Thyroid gland (tissue), 4 donors: Measurements from ENCODE around the gene MAD2L2.

Source experiments
- POLR2A ChIP-seq, 2 donors: fragments of 450-650 bp; IDR thresholded peaks; one replicate each; pipeline ENCODE4 v1.6.1; 2017; ENCODE audit warnings: antibody characterized with exemption in 2 of 2, mild to moderate bottlenecking in 2 of 2, moderate library complexity in 1 of 2
- TF ChIP-seq, protein P1 (sequence below), 6 experiments: fragments of 200-600 bp in 3 of 6; fragments of 450-650 bp in 3 of 6; sonication (generic) in 3 of 6; IDR thresholded peaks; one replicate each; pipeline ENCODE4 v1.5.1; 2016 to 2019; ENCODE audit warnings: antibody characterized with exemption in 6 of 6, mild to moderate bottlenecking in 2 of 6, inconsistent platforms in 1 of 6, moderate library complexity in 1 of 6

DNA sequence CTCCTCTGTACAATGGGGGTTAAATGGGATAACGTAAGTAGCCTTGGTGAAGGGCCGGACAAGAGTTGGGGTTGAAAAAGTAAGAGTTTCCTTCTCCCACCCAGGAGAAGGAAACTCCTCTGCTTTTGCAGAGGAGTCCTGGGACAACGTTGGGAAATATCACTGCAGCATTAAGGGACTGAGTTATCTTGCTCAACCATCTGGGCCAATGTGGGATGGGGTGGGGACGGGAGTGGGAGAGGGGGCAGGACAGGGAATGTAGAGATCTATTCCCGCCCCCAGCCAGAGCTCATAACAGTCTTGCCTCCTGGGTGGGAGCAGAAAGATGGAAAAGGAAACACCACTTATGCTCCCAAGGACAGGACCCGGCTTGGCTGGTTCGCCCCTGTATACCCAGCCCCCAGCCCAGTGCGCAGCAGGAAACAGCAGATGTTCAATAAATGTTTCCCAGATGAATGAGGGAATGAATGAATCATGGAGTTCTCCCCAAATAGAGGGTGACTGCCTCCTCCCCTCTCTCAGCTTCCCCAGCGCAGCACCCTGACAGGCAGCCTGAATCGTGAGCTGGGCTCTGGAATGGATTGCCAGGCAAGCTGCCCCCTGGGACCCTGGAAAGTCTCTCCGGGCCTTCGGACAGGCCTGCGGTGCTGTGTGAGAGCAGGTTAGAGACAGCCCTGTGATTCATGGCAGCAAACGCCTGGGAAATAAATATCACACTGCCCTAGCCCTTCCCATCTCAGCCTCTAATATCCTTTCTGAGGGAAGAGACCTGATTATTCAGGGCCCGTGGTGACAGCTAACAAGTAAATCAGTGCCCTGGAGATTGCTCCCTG is 51.5 kb downstream of the MAD2L2 start:
- TF ChIP-seq, protein P1, sequence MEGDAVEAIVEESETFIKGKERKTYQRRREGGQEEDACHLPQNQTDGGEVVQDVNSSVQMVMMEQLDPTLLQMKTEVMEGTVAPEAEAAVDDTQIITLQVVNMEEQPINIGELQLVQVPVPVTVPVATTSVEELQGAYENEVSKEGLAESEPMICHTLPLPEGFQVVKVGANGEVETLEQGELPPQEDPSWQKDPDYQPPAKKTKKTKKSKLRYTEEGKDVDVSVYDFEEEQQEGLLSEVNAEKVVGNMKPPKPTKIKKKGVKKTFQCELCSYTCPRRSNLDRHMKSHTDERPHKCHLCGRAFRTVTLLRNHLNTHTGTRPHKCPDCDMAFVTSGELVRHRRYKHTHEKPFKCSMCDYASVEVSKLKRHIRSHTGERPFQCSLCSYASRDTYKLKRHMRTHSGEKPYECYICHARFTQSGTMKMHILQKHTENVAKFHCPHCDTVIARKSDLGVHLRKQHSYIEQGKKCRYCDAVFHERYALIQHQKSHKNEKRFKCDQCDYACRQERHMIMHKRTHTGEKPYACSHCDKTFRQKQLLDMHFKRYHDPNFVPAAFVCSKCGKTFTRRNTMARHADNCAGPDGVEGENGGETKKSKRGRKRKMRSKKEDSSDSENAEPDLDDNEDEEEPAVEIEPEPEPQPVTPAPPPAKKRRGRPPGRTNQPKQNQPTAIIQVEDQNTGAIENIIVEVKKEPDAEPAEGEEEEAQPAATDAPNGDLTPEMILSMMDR (IDR thresholded peaks at IDR 0.05), result no peak
- TF ChIP-seq POLR2A (IDR thresholded peaks at IDR 0.05), result no peak
